ENCODE results near the gene LIME1. TPM values are rescaled to one million over a fixed set of nuclear protein-coding genes. Genes with fewer than 3 reads are reported as not detected.

Gene LIME1
- total and polyA plus RNA-seq, 2 of the 4 experiments (the other 2 are of a cell fraction): 0.36 to 7.8 TPM

DNA sequence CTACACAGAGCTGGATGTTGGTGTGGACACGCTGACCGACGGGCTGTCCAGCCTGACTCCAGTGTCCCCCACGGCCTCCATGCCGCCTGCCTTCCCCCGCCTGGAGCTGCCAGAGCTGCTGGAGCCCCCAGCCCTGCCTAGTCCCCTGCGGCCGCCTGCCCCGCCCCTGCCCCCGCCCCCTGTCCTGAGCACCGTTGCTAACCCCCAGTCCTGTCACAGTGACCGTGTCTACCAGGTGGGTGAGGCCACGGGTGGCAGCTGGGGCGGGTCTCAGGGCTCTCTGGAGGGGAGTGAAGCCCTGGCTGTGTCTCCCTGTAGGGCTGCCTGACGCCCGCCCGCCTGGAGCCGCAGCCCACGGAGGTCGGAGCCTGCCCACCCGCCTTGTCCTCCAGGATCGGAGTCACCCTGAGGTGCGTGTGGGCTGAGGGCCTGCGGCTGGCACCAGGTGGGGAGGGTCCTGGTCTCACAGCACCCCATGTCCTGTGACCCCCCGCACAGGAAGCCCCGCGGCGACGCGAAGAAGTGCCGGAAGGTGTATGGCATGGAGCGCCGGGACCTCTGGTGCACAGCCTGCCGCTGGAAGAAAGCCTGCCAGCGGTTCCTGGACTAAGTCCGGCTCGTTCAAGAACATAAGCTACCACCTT lies 6.0 kb downstream of the LIME1 start:
- CTCF ChIA-PET: no interaction called here
- no peak overlapping the region for H3K9ac ChIP-seq (ENCODE audit: low read depth, low read length)
- H2AK5ac ChIP-seq (ENCODE audit: low read depth, low read length): no peak overlapping the region
- H3K9me1 ChIP-seq (ENCODE audit: insufficient read depth, low read length): no peaks in the 10 kb centered on the region
- in situ Hi-C loops (cut with MboI; ENCODE audit: low sequenced_read_pairs): no loop called here
- no peak overlapping the region for H3K14ac ChIP-seq (replicated peaks; ENCODE audit: low read depth, low read length)
- DNase-seq: no peak
- H2BK20ac ChIP-seq (ENCODE audit: low read depth, low read length): no peak overlapping the region
- no peak overlapping the region for H2AFZ ChIP-seq (replicated peaks; ENCODE audit: low read length, poor library complexity)
- POLR2A ChIA-PET (ENCODE audit: unreplicated experiment): no interaction called here
- WGBS, 2 experiments (ENCODE audit: extremely low coverage in 2 of 2, insufficient read length in 1 of 2): 97% methylated on average over 14 of the region's 37 CpGs; no CpG with 5 or more reads in 1 of the 2 experiments
- no peak overlapping the region for H3K27ac ChIP-seq (ENCODE audit: insufficient read depth, low read length)
- H3K4ac ChIP-seq (ENCODE audit: low read depth, low read length): no peak overlapping the region
- peaks cover 10% of the 10 kb centered on the region for H3K4me1 ChIP-seq (ENCODE audit: control insufficient read depth, insufficient read depth, low read length)
- H2BK120ac ChIP-seq (ENCODE audit: low read depth, low read length): no peak overlapping the region
- H3K79me1 ChIP-seq (ENCODE audit: low read depth in 1 of 2, low read length in 2 of 2): peaks cover 4 to 9% of the 10 kb centered on the region in 2 experiments; a peak in 2 of 4 replicates
- H3K36me3 ChIP-seq (ENCODE audit: control insufficient read depth, insufficient read depth, low read length): peaks cover 30% of the 10 kb centered on the region; the same call in 1 of the 2 replicates
- no peaks in the 10 kb centered on the region for H3K9me3 ChIP-seq (ENCODE audit: control insufficient read depth, insufficient read depth, low read length)
- dilution Hi-C loops (cut with HindIII; ENCODE audit: low sequenced_read_pairs, unreplicated experiment): no loop called here
- no peak overlapping the region for H2BK15ac ChIP-seq (ENCODE audit: low read depth, low read length)
- H2BK5ac ChIP-seq (ENCODE audit: low read depth, low read length, poor library complexity, severe bottlenecking): no peak overlapping the region
- no peak overlapping the region for H4K91ac ChIP-seq (ENCODE audit: insufficient read depth, low read depth, low read length)
- H4K20me1 ChIP-seq (ENCODE audit: insufficient read depth, low read length): peaks cover 11% of the 10 kb centered on the region
- no peak overlapping the region for H4K5ac ChIP-seq (ENCODE audit: low read depth, low read length)
- no peak overlapping the region for H3K56ac ChIP-seq (ENCODE audit: extremely low read depth, insufficient read depth, low read length)
- no peak overlapping the region for H3K18ac ChIP-seq (ENCODE audit: low read depth, low read length)
- no TSS peak for BruUV-seq (replicated peaks)
- TF ChIP-seq, protein P1, sequence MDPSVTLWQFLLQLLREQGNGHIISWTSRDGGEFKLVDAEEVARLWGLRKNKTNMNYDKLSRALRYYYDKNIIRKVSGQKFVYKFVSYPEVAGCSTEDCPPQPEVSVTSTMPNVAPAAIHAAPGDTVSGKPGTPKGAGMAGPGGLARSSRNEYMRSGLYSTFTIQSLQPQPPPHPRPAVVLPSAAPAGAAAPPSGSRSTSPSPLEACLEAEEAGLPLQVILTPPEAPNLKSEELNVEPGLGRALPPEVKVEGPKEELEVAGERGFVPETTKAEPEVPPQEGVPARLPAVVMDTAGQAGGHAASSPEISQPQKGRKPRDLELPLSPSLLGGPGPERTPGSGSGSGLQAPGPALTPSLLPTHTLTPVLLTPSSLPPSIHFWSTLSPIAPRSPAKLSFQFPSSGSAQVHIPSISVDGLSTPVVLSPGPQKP (IDR thresholded peaks at IDR 0.05; ENCODE audit: borderline replicate concordance, low read depth, low read length): no peak
- TF ChIP-seq NFE2L2 (IDR thresholded peaks at IDR 0.05; ENCODE audit: low read depth, low read length) (no peak), SMC3 (IDR thresholded peaks at IDR 0.05; ENCODE audit: low read depth, low read length) (no peak), CHD1 (IDR thresholded peaks at IDR 0.05; ENCODE audit: low read depth, low read length) (no peak), CEBPB (IDR thresholded peaks at IDR 0.05; ENCODE audit: low read depth, low read length) (no peak), BHLHE40 (IDR thresholded peaks at IDR 0.05; ENCODE audit: low read depth, low read length) (no peak), MAFK (IDR thresholded peaks at IDR 0.05; ENCODE audit: low read depth, low read length) (no peak), RFX5 (IDR thresholded peaks at IDR 0.05; ENCODE audit: low read depth, low read length) (no peak), RCOR1 (IDR thresholded peaks at IDR 0.05; ENCODE audit: insufficient replicate concordance, low read length) (no peak)
- TF ChIP-seq, protein P2, sequence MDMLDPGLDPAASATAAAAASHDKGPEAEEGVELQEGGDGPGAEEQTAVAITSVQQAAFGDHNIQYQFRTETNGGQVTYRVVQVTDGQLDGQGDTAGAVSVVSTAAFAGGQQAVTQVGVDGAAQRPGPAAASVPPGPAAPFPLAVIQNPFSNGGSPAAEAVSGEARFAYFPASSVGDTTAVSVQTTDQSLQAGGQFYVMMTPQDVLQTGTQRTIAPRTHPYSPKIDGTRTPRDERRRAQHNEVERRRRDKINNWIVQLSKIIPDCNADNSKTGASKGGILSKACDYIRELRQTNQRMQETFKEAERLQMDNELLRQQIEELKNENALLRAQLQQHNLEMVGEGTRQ (IDR thresholded peaks at IDR 0.05; ENCODE audit: low read depth, low read length): no peak
- H3K27me3 ChIP-seq (ENCODE audit: control insufficient read depth, insufficient read depth, low read length): no peaks in the 10 kb centered on the region
- intact Hi-C loops (cut with micrococcal nuclease): no loop called here
- ATAC-seq (ENCODE audit: low read depth): no peak
- H4K8ac ChIP-seq (ENCODE audit: low read depth in 2 of 2, low read length in 2 of 2): no peak overlapping the region
- H3K23ac ChIP-seq (ENCODE audit: low read depth, low read length): no peak overlapping the region
- no peak overlapping the region for H2AK9ac ChIP-seq (replicated peaks; ENCODE audit: low read depth, low read length, poor library complexity)
- H3K4me2 ChIP-seq (ENCODE audit: low read depth, low read length): no peak overlapping the region
- no peak overlapping the region for H3K4me3 ChIP-seq (ENCODE audit: insufficient read depth, low read depth, low read length)

Measured in IMR-90 (cell line).